Upper lobe of right lung (tissue), 1 donor: ENCODE results near the gene NEDD4L. TPM values are rescaled to one million over a fixed set of nuclear protein-coding genes. Genes with fewer than 3 reads are reported as not detected.

ENCODE experiments used
- ATAC-seq: fragments of 200-7000 bp; cut with Tn5 transposase; one replicate; pipeline ENCODE4 v1.9.1; 2020; ENCODE audit warnings: mild to moderate bottlenecking, moderate library complexity
- DNase-seq: peaks from one replicate; pipeline ENCODE4 v3.0.0-alpha.2; 2020
- H3K27ac ChIP-seq: fragments of 200-600 bp; one replicate; pipeline ENCODE4 v1.8.0; 2022
- H3K27me3 ChIP-seq: fragments of 200-600 bp; one replicate; pipeline ENCODE4 v1.8.0; 2022; ENCODE audit warnings: mild to moderate bottlenecking
- H3K36me3 ChIP-seq: fragments of 200-600 bp; one replicate; pipeline ENCODE4 v1.8.0; 2022
- H3K4me1 ChIP-seq: fragments of 200-600 bp; one replicate; pipeline ENCODE4 v1.8.0; 2022
- H3K4me3 ChIP-seq: fragments of 200-600 bp; one replicate; pipeline ENCODE4 v1.8.0; 2022; ENCODE audit warnings: mild to moderate bottlenecking
- H3K9me3 ChIP-seq: fragments of 200-600 bp; one replicate; pipeline ENCODE4 v1.8.0; 2022
- intact Hi-C: fragments of 100-400 bp; cut with DNase I; formaldehyde crosslinking; loops from one replicate; pipeline ENCODE4 v1.11.0; 2022
- total RNA-seq: library from RNA; stranded (reverse); fragmentation: NEBNext Ultra II Directional; extraction: Animal tissue kit (Norgen Biotek cat#: 25700); gene quantifications from one replicate; pipeline ENCODE4 v1.2.1, GENCODE V29; 2021
- TF ChIP-seq, protein P1 (sequence below): fragments of 200-600 bp; IDR thresholded peaks from one replicate; pipeline ENCODE4 v1.8.0; 2022; ENCODE audit warnings: antibody characterized with exemption
- donor health status: DM: no; HTN: yes; CAD: no; lungs with severe emphysema.

NEDD4L gene
- total RNA-seq, 1 donor from 2014 or later = 192 TPM

DNA sequence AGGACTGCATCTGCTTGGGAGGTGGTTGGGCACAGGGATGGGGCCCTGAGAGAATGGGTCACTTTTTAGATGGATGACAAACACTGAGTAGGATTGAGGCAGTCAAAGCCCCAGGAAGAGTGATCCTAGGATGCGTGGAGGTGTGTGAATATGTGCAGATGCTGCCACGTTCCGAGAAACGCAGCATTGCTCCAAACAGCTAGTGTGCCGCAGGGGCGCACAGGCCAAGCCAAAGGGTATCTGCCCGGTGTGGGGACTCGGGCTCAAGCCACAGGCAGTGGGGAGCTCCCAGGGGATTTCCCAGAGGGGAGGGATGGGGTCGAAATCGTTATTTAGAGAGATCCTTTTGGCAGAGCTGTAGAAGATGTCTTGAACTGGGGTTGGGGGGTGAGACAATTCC lies 310.8 kb downstream of the NEDD4L start:
- H3K4me1 ChIP-seq = no peaks in the 10 kb centered on the region
- no peak overlapping the region for H3K4me3 ChIP-seq
- H3K36me3 ChIP-seq = peaks cover 36% of the 10 kb centered on the region
- no peaks in the 10 kb centered on the region for H3K9me3 ChIP-seq
- H3K27me3 ChIP-seq = no peaks in the 10 kb centered on the region
- ATAC-seq = peak; percentile 22
- H3K27ac ChIP-seq = no peak overlapping the region
- intact Hi-C loops = no loop called here
- no peak for DNase-seq
- TF ChIP-seq, protein P1, sequence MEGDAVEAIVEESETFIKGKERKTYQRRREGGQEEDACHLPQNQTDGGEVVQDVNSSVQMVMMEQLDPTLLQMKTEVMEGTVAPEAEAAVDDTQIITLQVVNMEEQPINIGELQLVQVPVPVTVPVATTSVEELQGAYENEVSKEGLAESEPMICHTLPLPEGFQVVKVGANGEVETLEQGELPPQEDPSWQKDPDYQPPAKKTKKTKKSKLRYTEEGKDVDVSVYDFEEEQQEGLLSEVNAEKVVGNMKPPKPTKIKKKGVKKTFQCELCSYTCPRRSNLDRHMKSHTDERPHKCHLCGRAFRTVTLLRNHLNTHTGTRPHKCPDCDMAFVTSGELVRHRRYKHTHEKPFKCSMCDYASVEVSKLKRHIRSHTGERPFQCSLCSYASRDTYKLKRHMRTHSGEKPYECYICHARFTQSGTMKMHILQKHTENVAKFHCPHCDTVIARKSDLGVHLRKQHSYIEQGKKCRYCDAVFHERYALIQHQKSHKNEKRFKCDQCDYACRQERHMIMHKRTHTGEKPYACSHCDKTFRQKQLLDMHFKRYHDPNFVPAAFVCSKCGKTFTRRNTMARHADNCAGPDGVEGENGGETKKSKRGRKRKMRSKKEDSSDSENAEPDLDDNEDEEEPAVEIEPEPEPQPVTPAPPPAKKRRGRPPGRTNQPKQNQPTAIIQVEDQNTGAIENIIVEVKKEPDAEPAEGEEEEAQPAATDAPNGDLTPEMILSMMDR = no peak

GRCh38 chr18:58355243-58355642 lies 311.2 kb downstream of the NEDD4L start:
- DNase-seq (no peak), ATAC-seq (no peak)
- Histone ChIP-seq H3K4me3 (no peak overlapping the region), H3K4me1 (no peaks in the 10 kb centered on the region), H3K36me3 (peaks cover 36% of the 10 kb centered on the region), H3K27ac (no peak overlapping the region), H3K27me3 (no peaks in the 10 kb centered on the region), H3K9me3 (no peaks in the 10 kb centered on the region)
- TF ChIP-seq, protein P1 = no peak
- intact Hi-C loops = no loop called here

- H3K36me3 ChIP-seq = peaks cover 7% of the 10 kb centered on the region
- H3K27me3 ChIP-seq = no peaks in the 10 kb centered on the region
- H3K9me3 ChIP-seq = no peaks in the 10 kb centered on the region
- no peak for DNase-seq
- no peak overlapping the region for H3K4me3 ChIP-seq
- no peak for ATAC-seq
- peaks cover 20% of the 10 kb centered on the region for H3K4me1 ChIP-seq
- intact Hi-C loops = no loop called here
- peak overlapping the region; percentile 9 for H3K27ac ChIP-seq
- TF ChIP-seq, protein P1 = no peak
Measured at GRCh38 chr18:58359218-58359617, 315.2 kb downstream of the NEDD4L start.

GRCh38 chr18:58359620-58360019 lies 315.6 kb downstream of the NEDD4L start:
- ATAC-seq = no peak
- H3K9me3 ChIP-seq = no peaks in the 10 kb centered on the region
- H3K27ac ChIP-seq = peak overlapping the region; percentile 9
- intact Hi-C loops = no loop called here
- H3K27me3 ChIP-seq = no peaks in the 10 kb centered on the region
- peaks cover 11% of the 10 kb centered on the region for H3K36me3 ChIP-seq
- no peak overlapping the region for H3K4me3 ChIP-seq
- DNase-seq = no peak
- H3K4me1 ChIP-seq = peaks cover 20% of the 10 kb centered on the region
- TF ChIP-seq, protein P1 = no peak

GRCh38 chr18:58360324-58360723 lies 316.3 kb downstream of the NEDD4L start:
- peaks cover 20% of the 10 kb centered on the region for H3K4me1 ChIP-seq
- TF ChIP-seq, protein P1 = no peak
- DNase-seq = no peak

GRCh38 chr18:58361212-58361611 lies 317.2 kb downstream of the NEDD4L start:
- TF ChIP-seq, protein P1 = no peak
- peaks cover 20% of the 10 kb centered on the region for H3K4me1 ChIP-seq
- DNase-seq (no peak), ATAC-seq (no peak)
- no peaks in the 10 kb centered on the region for H3K9me3 ChIP-seq
- peaks cover 25% of the 10 kb centered on the region for H3K36me3 ChIP-seq
- H3K4me3 ChIP-seq = no peak overlapping the region
- H3K27me3 ChIP-seq = no peaks in the 10 kb centered on the region
- H3K27ac ChIP-seq = peak overlapping the region; percentile 62
- intact Hi-C loops = no loop called here

More at GRCh38 chr18:58360324-58360723, 316.3 kb downstream of the NEDD4L start:
- Histone ChIP-seq H3K27ac (no peak overlapping the region), H3K4me3 (no peak overlapping the region), H3K9me3 (no peaks in the 10 kb centered on the region), H3K27me3 (no peaks in the 10 kb centered on the region), H3K36me3 (peaks cover 18% of the 10 kb centered on the region)
- ATAC-seq = no peak
- intact Hi-C loops = no loop called here
